DMS114 treated with DMSO at 0.1 percent for 48 hours (cell line): ENCODE results near the gene SUSD6.

Source experiments
- DNase-seq: peaks from one replicate; lab custom pipeline; 2025; ENCODE audit not compliant: unreplicated experiment; lab: John Stamatoyannopoulos, UW

Gene SUSD6

GRCh38 chr14:69611172-69612013 lies at the start of gene SUSD6:
SUSD6 (plus strand) TSS chr14:69611596; CDS start chr14:69658593, 46,997 bp downstream.
- peak; percentile 53 for DNase-seq

GRCh38 chr14:69561893-69562292 lies 49.5 kb upstream of the SUSD6 start:
- no peak for DNase-seq

- DNase-seq = no peak
Observed at GRCh38 chr14:69567563-69567962, 43.8 kb upstream of the SUSD6 start.

- DNase-seq = no peak
Observed at GRCh38 chr14:69569859-69570258, 41.5 kb upstream of the SUSD6 start.

- DNase-seq = no peak
Observed at GRCh38 chr14:69570836-69571330, 40.5 kb upstream of the SUSD6 start.

- DNase-seq = no peak
Observed at GRCh38 chr14:69571449-69572029, 39.9 kb upstream of the SUSD6 start.

GRCh38 chr14:69572030-69572840 lies 39.2 kb upstream of the SUSD6 start:
- DNase-seq = no peak

GRCh38 chr14:69572841-69573135 lies 38.6 kb upstream of the SUSD6 start:
- no peak for DNase-seq

GRCh38 chr14:69573205-69573830 lies 38.1 kb upstream of the SUSD6 start:
- no peak for DNase-seq

GRCh38 chr14:69573831-69574262 lies 37.5 kb upstream of the SUSD6 start:
- DNase-seq = no peak

- DNase-seq = peak; percentile 9
Observed at GRCh38 chr14:69574263-69574953, 37.0 kb upstream of the SUSD6 start, which contains the start of gene CCDC177. CCDC177 (minus strand) TSS chr14:69574871; CDS start chr14:69573622, 1,249 bp downstream.

- DNase-seq = peak; percentile 13
Observed at GRCh38 chr14:69574954-69575295, 36.5 kb upstream of the SUSD6 start.

GRCh38 chr14:69579476-69579875 lies 31.9 kb upstream of the SUSD6 start:
- DNase-seq = no peak

GRCh38 chr14:69580009-69580577 lies 31.3 kb upstream of the SUSD6 start:
- DNase-seq = peak; percentile 30

- DNase-seq = no peak
Observed at GRCh38 chr14:69581316-69581935, 30.0 kb upstream of the SUSD6 start.

GRCh38 chr14:69582212-69582611 lies 29.2 kb upstream of the SUSD6 start:
- no peak for DNase-seq

GRCh38 chr14:69582829-69583228 lies 28.6 kb upstream of the SUSD6 start:
- DNase-seq = no peak

- DNase-seq = no peak
Observed at GRCh38 chr14:69584389-69584788, 27.0 kb upstream of the SUSD6 start.

GRCh38 chr14:69586404-69586803 lies 25.0 kb upstream of the SUSD6 start:
- no peak for DNase-seq

GRCh38 chr14:69587389-69587788 lies 24.0 kb upstream of the SUSD6 start:
- no peak for DNase-seq
